IPS-NIHi7 (cell line): ENCODE results near the gene EIF3B.
"Not testable (repeated sequence)": the region's sequence is repeated elsewhere in the genome, so short reads cannot be mapped to it uniquely, and the experiment has no call there.

Source experiments
- DNase-seq: peaks from one replicate; pipeline ENCODE4 v3.0.0; 2012; ENCODE audit warnings: mixed read lengths; ENCODE audit errors: extremely low spot score

The EIF3B gene

DNA sequence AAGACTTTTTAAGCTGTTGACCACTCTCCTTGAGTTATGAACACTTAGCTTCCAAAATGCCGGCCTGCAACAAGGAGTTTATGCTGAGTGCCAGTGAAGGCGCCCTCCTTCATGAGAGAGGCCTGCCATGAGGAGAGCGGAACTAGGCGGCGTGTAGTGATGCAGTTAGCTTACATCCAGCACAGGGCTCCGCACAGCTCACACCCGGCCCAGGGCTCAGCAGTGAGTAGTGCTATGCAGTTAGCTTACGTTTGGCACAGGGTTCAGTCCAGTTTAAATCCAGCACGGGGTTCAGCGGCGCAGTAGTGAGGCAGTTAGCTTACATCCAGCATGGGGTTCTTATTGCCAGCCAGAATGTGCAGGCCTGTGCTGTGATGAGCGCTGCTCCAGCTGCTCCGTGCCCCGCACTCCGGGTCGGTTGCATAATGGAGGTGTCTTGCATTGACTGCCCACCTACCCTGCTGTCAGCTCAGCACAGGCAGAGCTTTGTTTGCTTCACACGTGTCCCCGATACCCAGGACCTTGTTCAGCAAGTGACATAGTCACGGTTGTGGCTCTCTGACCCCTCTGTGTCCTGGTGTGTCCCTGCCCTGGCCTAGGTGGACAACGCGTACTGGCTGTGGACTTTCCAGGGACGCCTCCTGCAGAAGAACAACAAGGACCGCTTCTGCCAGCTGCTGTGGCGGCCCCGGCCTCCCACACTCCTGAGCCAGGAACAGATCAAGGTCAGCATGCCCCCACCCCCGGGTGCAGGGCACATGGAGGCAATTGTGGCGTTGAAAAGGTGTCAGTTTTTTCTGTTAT, 21.9 kb downstream of the EIF3B start:
- DNase-seq: no peak

DNA sequence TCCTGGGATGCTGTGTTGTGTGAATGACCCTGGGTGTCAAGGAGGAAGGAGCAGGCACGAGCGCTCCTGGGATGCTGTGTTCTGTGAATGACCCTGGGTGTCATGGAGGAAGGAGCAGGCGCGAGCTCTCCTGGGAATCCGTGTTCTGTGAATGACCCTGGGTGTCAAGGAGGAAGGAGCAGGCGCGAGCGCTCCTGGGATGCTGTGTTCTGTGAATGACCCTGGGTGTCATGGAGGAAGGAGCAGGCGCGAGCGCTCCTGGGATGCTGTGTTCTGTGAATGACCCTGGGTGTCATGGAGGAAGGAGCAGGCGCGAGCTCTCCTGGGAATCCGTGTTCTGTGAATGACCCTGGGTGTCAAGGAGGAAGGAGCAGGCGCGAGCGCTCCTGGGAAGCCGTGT, 22.9 kb downstream of the EIF3B start:
- DNase-seq: not testable (repeated sequence)

DNA sequence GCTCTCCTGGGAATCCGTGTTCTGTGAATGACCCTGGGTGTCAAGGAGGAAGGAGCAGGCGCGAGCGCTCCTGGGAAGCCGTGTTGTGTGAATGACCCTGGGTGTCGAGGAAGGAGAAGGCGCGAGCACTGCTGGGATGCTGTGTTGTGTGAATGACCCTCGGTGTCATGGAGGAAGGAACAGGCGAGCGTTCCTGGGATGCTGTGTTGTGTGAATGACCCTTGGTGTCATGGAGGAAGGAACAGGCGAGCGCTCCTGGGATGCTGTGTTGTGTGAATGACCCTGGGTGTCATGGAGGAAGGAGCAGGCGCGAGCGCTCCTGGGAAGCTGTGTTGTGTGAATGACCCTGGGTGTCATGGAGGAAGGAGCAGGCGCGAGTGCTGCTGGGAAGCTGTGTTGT, 23.5 kb downstream of the EIF3B start:
- not testable (repeated sequence) for DNase-seq

DNA sequence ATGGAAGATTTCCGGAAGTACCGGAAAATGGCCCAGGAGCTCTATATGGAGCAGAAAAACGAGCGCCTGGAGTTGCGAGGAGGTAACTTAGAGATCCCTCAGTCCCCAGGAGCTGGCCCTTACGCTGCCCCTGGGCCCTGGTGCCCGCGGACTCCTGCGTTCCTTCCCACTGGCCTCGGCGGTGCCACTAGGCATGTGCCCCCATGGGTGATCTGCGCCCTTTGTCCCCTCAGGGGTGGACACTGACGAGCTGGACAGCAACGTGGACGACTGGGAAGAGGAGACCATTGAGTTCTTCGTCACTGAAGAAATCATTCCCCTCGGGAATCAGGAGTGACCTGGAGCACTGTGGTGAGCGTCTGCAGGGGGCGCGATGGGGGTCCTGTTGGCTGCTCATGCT, 24.5 kb downstream of the EIF3B start:
- no peak for DNase-seq

DNA sequence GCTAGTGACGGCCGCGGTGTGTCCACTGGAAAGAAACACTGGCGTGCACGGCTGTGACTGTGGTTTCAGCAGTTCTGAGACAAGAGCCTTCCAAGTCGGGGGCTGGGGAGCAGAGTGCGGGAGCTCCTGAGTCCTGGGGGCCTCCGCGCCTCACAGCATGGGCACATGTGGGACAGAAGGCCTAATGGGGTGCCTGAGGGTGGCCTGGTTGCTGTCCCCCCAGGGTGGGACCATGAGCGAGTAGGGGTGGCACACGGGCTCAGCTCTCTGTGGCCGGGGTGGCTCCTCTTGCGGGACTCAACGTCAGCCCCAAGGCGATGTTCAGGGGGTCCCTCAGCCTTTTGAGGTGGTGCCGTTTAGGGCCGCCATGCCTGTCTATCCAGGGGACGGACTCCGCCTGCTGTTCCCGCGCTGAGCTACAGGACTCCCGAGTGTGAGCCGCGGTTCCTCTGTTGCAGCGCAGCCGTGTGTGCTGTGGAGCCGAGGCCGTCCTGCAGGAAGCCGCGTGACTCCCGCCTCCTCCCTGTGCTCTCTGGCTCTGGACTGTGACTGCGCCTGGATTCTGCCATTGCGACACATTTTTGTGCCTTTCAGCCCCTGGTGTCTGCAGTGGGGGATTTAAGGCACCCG, 25.3 kb downstream of the EIF3B start:
- no peak for DNase-seq

DNA sequence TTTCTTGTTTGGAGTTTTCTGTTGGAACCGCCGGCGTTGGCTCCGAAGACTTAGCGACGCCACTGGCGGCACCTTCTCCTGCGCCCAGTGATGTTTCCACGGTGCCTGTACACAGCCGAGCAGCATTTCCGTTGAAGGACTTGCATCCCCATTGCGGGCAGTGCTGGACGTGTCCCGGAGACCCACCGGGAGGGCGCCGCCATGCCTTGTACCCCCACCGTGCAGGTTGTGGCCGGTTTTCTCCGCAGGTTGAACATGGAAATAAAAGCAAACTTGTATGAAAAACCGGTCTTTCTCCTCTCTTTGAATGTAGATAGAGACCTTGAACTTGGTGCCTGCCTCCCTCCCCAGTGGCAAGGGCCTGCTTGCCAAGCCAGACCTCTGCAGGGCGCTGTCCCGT, 25.8 kb downstream of the EIF3B start:
- no peak for DNase-seq

DNA sequence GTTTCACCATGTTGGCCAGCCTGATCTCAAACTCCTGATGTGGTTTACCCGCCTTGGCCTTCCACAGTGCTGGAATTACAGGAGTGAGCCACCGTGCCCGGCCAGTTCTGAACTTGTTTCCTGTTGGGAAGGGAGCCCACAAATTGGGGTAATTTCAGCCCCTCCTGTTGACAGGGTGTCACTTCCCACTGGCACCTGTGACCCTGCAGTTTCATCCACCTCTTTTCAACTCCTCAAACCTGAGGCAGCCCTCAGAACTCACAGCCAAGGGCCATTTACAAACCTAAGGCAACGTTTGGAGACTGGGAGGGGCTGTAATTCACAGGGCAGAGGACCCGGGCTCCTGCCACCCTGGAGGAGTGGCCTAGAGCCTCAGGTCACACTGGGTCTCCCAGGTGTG, 26.6 kb downstream of the EIF3B start:
- no peak for DNase-seq

DNA sequence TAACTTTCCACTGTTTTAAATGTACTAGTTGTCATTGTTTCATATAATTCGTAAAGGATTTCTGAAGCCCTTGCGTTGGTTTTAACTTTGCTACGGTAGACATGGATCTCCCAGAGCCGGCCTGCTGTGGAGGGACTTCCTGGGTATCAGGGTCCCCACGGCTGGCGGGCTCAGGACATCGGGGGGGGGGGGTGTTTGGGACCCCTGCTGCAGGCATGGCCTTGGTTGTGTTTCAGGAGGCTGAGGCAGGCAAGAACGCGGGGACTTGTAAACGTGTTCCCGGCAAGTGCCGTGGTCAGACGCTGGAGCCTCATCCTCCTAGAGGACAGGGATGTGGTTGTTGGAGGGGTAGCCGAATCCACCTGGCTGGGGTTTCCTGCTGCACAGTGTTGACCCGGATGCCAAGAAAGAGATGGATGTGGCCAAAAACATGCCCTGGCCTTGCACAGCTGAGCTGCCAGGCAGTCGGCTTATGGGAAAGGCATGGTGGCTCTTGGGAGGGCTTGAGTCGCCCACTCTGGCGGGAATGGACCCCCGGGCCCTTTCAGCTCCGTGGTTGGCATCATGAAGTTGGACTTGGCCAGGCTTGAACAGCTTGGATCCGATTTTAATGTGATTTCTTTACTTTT, 27.4 kb downstream of the EIF3B start:
- no peak for DNase-seq

DNA sequence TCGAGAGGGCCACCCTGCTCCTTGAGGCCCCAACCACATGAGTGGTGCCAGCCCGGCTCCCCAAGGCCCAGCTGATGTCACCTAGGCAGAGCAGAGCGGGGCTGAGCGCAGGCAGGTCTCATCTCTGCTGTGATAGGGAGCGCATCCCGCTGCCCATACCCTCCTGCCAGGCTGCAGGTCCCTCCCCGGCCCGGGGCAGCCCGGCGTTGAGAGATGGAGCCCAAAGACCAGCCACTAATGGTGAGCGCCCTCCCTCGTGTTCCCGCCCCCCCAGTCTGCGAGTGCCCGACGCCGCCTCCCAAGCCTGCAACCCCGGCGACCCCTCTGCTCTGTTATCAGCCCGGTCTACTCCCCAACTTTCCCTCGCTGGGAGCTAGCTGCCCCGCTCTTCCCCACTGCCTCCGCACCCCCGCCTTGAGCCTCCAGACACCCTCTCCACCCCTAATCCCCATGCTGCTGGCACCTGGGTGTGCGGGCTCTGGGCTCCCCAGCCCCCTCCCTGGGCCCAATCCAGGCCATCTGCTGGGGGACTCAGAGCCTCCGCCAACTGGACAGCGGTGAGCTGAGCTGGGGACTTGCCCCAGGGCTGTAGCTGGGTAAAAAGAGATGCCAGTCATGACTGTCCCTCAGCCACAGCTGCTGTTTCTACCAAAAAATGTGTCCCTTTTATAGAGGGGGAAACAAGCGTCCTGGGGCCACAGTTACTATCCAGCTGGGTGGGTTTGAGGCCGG, 29.1 kb downstream of the EIF3B start:
- no peak for DNase-seq

DNA sequence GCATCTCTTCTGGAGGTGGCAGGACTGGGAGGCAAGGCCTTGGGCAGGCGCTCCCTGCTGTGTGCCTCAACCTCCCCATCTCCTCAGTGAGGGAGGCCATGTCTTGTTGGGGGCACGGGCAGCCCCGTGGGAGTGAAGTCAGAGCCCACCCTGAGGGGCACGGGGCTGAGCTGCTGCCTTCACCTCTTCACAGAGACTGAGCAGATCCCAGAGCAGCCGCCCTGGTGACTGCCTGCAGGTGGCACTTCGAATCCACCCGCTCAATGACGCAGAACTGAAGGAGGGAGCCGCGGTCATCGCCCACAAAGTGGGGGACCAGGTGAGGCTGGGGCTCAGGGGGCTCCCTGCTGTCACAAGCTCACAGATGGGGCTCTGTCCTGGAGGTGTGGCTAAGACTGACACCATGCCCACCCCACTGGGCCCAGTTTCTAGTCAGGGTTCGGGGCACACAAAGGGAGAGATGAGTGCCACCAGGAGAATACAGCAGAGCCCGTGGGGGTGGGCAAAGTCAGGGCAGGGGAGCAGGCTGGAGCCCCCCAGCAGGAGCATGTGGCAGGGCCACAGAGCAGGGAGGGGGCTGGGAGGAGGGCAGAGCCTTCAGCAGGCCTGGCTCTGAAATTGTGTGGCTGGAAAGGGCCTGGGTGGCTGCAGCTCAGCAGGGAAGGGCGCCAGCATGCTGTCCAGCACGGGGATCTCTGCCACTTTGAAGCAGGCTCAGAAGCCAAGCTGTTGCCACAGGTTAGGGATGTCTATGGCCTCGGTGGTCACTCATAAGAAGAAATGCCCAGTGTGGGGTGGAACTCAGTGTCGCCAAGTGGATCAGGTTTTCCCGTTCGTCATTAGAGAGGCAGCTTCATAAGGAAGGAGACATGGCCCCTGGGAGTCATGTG, 30.0 kb downstream of the EIF3B start:
- peak; percentile 55 for DNase-seq

DNA sequence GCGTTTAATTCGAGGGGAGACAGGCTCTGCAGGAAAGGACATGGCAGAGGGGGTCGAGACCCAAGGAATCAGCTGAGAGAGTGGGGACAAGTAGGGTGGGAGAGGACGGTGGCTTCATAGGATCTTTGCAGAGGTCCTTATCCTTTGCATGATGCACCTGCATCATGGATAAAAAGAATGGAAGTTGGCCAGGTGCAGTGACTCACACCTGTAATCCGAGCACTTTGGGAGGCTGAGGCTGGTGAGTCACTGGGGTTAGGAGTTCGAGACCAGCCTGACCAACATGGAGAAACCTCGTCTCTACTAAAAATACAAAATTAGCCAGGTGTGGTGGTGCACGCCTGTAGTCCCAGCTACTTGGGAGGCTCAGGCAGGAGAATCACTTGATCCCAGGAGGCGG, 31.5 kb downstream of the EIF3B start:
- not testable (repeated sequence) for DNase-seq

DNA sequence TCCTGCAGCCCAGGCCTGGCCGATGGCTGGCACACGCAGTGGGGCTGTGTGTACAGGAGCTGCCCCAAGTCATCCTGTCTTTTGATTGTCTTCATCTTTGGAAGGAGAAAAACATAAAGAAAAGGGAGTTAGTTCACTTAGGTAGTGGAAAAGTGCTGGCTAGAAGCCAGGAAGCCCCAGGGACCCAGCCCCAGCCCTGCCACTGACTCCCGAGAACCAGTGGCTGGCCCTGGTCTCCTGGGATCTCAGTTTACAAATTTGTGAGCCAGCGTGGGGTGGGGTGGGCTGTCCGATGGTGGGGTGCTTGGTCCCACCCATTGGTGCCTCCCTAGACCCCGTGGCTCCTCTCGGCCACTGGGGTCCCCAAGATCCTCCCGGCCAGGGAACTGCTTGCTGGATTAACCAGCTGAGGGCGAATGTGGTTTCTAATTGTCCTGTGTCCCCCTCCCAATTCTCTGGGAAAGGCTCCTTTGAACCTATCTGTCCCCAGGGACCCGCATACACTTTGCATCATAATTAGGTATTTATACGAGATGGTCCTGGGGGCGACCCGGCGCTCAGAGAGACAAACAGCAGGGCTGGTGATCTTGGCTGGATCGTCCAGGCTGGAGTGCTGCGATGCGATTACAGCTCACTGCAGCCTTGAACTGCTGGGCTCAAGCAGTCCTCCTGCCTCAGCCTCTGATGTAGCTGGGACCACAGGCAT, 32.5 kb downstream of the EIF3B start:
- no peak for DNase-seq

DNA sequence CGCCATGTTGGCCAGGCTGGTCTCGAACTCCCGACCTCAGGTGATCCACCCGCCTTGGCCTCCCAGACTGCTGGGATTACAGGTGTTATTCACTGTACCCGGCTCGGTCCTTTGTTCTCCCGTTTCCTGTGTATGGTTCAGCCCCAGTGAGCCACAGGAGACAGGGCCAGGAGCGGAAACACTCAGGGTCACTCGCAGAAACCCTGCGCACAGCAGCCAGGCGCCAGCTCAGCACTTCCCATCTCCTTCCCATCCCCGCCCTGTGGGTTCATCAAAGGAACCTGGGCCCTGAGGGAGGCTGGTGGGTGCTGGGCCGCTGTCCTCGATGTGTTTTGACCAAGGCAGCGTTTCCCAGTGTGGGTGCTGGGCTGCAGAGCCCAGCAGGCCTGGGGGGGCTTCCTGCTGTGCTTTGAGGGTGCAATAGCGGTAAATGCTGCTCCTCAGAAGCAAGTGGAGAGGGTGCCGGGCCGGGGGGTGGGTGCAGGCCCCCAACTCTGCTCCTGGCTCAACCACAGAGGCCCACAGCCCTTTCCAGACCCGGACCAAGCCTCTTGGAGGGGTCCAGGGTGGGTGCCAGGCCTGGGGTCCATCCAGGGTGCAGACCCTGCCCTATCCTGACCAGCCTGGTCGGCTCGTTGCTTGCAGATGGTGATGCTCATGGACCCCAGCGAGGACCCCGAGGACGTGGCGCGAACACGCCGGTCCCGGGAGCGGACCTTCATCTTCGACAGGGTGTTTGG, 33.4 kb downstream of the EIF3B start:
- DNase-seq: no peak

DNA sequence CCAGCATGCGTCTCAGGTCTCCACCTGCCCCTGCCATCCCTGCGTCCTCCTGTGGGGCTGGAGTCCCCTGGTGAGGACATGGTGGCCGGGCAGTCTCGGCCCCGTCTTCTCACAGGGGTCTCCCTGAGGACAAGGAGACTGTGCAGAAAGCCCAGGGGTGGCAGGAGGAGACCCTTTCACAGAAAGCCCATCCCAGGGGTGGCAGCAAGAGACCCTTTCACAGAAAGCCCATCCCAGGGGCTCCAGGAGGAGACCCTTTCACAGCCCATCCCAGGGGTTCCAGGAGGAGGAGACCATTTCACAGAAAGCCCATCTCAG, 34.0 kb downstream of the EIF3B start:
- no peak for DNase-seq

DNA sequence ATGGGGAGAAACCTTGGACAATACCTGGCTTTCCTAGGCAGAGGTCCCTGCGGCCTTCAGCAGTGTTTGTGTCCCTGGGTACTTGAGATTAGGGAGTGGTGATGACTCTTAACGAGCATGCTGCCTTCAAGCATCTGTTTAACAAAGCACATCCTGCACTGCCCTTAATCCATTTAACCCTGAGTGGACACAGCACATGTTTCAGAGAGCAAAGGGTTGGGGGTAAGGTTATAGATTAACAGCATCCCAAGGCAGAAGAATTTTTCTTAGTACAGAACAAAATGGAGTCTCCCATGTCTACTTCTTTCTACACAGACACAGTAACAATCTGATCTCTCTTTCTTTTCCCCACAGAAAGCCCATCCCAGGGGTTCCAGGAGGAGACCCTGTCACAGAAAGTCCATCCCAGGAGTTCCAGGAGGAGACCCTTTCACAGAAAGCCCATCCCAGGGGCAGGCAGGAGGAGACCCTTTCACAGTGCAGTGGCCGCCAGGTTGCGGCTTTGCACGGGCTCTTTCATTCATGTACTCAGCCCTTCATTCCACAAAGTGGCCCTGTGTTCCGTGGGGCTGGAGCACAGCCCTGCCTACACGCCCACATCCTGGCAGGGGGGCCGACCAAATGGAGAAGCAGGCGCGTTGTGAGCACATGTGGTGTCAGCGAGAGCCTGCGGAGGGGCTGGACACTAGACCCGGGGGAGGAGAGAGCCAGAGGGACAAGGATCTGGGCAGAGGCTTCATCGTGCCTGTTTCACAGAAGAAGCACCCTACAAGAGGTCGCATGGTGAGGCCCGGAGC, 35.6 kb downstream of the EIF3B start:
- DNase-seq: not testable (repeated sequence)

DNA sequence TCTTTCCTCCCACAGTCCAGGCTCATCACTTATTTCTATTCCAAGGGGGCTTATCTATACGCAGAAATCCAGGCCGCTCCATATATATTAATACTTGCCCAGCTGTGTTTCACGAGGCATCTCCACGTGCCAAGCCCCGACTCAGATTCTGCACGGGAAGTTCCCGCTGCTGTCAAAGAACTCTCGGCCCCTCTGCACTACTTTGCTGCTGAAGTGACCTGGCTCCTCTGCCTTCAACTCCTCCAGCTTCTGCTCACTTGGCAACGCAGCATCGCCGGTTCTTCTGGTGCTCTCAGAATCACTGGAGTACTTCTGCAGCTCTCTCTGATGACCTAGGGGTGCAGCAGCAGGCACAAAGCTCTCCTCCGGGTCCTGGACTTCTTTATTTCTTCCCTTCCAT, 39.1 kb downstream of the EIF3B start:
- no peak for DNase-seq

DNA sequence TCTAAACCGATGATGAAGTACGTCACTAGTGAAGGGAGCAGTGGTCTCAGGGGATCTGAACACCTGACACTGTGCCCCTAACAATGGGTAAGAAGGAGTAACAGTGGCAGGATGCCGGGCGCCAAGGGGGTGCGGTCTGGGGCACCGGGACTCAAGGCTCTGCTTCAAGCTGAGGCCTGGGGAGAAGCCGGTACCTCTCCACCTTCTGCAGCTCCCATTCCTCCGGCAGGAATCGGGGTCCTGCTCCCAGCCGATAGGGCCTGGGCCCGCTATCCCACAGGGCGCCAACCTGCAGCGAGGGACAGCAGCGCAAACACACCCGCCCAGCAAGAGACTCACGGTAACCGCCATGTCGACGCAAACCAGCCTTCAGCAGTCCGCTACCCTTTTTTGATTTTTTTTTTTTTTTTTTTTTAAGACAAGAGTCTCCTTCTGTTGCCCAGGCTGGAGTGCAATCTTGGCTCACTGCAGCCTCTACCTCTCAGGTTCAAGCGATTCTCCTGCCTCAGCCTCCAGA, 40.0 kb downstream of the EIF3B start:
- DNase-seq: no peak

DNA sequence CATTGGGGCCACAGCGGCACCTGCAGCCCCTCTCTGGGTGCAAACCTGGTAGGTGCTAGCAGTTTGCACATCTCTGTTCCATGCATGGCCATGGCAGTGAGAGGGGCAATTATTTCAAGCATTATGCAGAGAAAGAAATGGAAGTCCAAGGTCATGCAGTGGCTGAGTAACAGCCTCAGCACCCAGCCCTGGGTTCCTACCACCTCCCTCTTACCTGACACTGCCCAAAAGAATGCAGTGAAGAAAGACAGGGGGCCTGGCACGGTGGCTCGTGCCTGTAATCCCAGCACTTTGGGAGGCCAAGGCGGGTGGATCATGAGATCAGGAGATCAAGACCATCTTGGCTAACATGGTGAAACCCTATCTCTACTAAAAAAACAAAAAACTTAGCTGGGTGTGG, 43.9 kb downstream of the EIF3B start:
- DNase-seq: no peak
